ENCODE results near the gene BTBD10.

- TF ChIP-seq CTCF (IDR thresholded peaks at IDR 0.05; ENCODE audit: poor library complexity, severe bottlenecking) (no peak), EZH2 (IDR thresholded peaks at IDR 0.05; ENCODE audit: borderline replicate concordance, insufficient read depth, low read length, poor library complexity, severe bottlenecking) (no peak), POLR2AphosphoS5 (IDR thresholded peaks at IDR 0.05) (no peak), SMC3 (conservative IDR thresholded peaks at IDR 0.05; ENCODE audit: poor library complexity) (no peak)
Measured at GRCh38 chr11:13343067-13343466, 120.0 kb downstream of the BTBD10 start.

All from neural cell (in vitro differentiated cells).